IPS-20b (cell line): ENCODE results near the gene CRBN.

ENCODE experiments used
- H3K27ac ChIP-seq: one replicate; pipeline ENCODE4 v1.5.1; 2013; ENCODE audit warnings: low read length
- H3K27me3 ChIP-seq: 2 replicates; pipeline ENCODE4 v1.6.1; 2013; ENCODE audit warnings: mild to moderate bottlenecking, low read length, inconsistent platforms; ENCODE audit not compliant: insufficient read depth
- H3K36me3 ChIP-seq: 2 replicates; pipeline ENCODE4 v1.6.1; 2013; ENCODE audit warnings: low read depth, mild to moderate bottlenecking, inconsistent platforms, low read length, moderate library complexity; ENCODE audit not compliant: insufficient read depth
- H3K4me1 ChIP-seq: 2 replicates; pipeline ENCODE4 v1.6.1; 2013; ENCODE audit warnings: mild to moderate bottlenecking, control low read depth, inconsistent platforms, low read length, moderate library complexity; ENCODE audit not compliant: insufficient read depth
- H3K4me3 ChIP-seq: 2 replicates; pipeline ENCODE4 v1.5.1; 2013; ENCODE audit warnings: mild to moderate bottlenecking, low read length, inconsistent platforms
- H3K9ac ChIP-seq: 2 replicates; pipeline ENCODE4 v1.6.1; 2013; ENCODE audit warnings: low read depth, mild to moderate bottlenecking, inconsistent platforms, low read length, moderate library complexity
- H3K9me3 ChIP-seq: 2 replicates; pipeline ENCODE4 v1.6.1; 2013; ENCODE audit warnings: mild to moderate bottlenecking, low read depth, low read length, inconsistent platforms; ENCODE audit not compliant: insufficient read depth

CRBN gene

DNA sequence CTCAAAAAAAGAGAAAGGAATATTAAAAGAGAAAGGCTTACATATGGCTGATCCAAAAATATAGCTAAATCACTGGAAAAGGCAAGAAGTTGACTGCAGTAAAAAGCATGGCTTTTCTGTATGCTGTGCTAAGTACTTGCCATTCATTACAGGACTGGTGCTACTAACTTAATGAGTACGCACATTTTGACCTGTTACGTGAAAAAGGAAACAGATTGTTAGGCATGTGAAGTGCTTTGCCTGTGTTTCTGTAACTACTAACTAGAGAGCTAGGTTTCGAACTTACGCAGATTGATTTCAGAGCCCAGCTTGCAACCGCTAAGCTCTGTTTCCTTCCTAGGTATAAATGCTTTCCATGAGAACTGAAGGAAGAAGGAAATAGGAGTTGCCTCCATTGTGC, 49.9 kb downstream of the CRBN start:
- no peak overlapping the region for H3K4me3 ChIP-seq
- H3K27ac ChIP-seq, result no peak overlapping the region
- peaks cover 44% of the 10 kb centered on the region for H3K36me3 ChIP-seq
- H3K4me1 ChIP-seq, result peaks cover 6% of the 10 kb centered on the region; the same call in 1 of the 2 replicates
- H3K27me3 ChIP-seq, result no peaks in the 10 kb centered on the region
- H3K9ac ChIP-seq, result no peak overlapping the region
- H3K9me3 ChIP-seq, result no peaks in the 10 kb centered on the region

- Histone ChIP-seq H3K4me3 (peak overlapping the region; percentile 82), H3K9me3 (no peaks in the 10 kb centered on the region), H3K27ac (peak overlapping the region; percentile 74), H3K9ac (peak overlapping the region; percentile 98), H3K36me3 (peaks cover 29% of the 10 kb centered on the region), H3K27me3 (no peaks in the 10 kb centered on the region), H3K4me1 (peaks cover 6% of the 10 kb centered on the region; the same call in 1 of the 2 replicates)
Observed at GRCh38 chr3:3127432-3128010, 52.0 kb downstream of the CRBN start.

DNA sequence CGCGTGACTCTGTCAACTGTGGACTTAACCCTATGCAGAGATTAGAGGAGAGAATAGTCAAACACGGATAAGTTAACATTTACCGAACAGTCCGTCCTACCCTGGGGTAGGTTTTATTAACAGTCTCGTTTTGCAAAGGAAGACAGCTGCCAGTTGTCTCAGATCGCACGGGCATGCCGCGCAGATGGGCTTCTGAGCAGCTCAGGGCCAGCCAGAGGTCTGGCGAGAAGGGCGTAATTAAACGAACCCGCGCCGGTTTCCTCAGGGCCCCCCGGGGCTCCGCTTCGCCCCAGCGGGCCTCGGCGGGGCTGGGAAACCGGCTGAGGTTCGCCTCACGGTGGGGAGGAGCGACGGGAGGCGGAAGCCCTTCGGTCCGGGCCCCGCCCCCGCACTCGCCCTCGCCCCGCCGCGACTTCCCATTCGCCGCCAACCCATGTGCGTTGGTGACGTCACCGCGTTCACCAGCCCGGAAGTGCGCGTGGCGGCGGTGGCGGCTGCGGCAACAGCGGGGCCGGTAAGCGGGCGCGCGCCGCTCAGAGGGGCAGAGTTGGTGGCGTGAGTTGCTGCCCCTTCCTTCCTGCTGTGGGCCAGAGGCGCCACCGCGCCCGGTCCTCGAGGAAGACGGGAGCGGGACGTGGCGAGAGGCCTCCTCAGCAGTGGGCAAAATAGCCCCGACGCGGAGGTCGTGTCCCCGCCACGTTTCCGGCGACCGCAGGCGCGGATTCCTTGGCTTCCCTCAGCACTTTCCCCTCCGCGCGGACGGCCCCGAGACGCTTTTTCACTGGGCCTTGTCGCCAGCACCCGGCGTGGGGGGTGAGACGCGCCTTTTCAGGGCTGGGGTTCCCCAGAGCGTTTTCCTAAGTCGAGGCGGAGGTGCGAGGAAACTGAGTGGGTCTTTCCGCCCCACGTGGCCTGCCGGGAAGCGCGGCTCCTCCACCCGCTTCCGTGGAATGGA, 52.7 kb downstream of the CRBN start, which contains the start of gene TRNT1:
Gene TRNT1, plus strand, starts transcription at position 464 of the 955 bp plus-strand sequence. CDS start 2,101 bp downstream, outside the sequence.
- Histone ChIP-seq H3K27ac (peak within 1 kb of the TSS; percentile 74), H3K9ac (peak within 1 kb of the TSS; percentile 98), H3K36me3 (peaks cover 29% of the 10 kb centered on the region), H3K4me3 (peak within 1 kb of the TSS; percentile 82), H3K27me3 (no peaks in the 10 kb centered on the region), H3K9me3 (no peaks in the 10 kb centered on the region), H3K4me1 (peaks cover 6% of the 10 kb centered on the region; the same call in 1 of the 2 replicates)

DNA sequence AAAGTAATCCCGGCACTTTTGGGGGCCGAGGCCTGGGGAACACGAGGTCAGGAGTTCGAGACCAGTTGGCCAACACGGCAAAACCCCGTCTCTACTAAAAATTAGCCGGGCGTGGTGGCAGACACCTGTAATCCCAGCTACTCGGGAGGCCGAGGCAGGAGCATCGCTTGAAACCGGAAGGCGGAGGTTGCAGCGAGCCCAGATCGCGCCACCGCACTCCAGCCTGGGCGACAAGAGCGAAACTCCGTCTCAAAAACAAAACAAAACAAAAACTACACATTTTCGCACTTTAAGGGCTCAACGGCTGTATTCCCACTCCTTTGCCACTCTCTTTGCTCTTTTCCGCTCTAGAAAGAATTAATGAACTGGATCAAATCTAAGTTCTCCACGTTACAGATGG, 53.5 kb downstream of the CRBN start:
- no peak overlapping the region for H3K27ac ChIP-seq
- peak overlapping the region; percentile 82 for H3K4me3 ChIP-seq
- peaks cover 24% of the 10 kb centered on the region for H3K36me3 ChIP-seq
- peak overlapping the region; percentile 64; the same call in 1 of the 2 replicates for H3K9ac ChIP-seq
- no peaks in the 10 kb centered on the region for H3K9me3 ChIP-seq
- peaks cover 6% of the 10 kb centered on the region; the same call in 1 of the 2 replicates for H3K4me1 ChIP-seq
- no peaks in the 10 kb centered on the region for H3K27me3 ChIP-seq

DNA sequence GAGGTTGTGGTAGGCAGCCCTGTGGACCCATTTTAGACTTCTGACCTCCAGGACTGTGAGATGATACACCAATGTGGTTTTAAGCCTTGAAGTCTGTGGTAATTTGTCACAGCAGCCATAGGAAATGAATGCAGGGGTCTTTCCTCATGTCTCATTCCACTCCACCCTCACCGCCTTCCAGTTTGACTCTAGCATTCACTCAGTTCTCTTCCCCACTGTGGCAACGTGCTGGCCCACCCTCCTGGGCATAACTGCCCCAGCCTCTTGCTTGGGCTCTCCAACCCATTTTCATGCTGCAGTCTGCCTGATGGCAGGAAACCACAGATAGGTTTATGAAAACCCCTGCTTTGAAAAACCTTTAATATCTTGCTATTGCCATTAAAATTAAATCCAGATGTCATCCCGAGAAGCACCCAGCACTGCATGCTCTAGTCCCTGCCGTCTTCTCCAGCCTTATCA, 60.1 kb downstream of the CRBN start:
- Histone ChIP-seq H3K36me3 (no peaks in the 10 kb centered on the region), H3K27me3 (no peaks in the 10 kb centered on the region), H3K4me1 (no peaks in the 10 kb centered on the region), H3K9ac (no peak overlapping the region), H3K9me3 (no peaks in the 10 kb centered on the region), H3K4me3 (no peak overlapping the region), H3K27ac (no peak overlapping the region)

DNA sequence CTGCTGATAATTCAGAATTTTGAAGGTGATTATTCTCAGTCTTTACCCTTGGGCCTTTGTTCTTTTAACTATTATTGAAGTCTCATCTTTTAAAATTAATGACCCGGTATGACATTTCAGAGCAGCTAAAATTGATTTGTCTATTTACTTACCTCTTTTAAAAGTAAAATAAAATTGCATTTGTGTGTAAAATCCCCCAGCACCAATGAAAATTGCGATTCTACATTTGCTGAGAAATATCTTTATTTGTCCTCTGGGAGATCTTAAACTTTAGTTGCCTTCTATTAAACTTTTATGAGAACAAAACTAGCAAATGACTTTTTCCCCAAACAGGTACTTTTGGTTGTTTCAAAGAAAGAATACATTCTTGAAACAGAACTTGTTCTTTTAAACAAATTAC, 61.8 kb downstream of the CRBN start:
- Histone ChIP-seq H3K4me1 (no peaks in the 10 kb centered on the region), H3K36me3 (no peaks in the 10 kb centered on the region), H3K27ac (no peak overlapping the region), H3K4me3 (no peak overlapping the region), H3K9ac (no peak overlapping the region), H3K27me3 (no peaks in the 10 kb centered on the region), H3K9me3 (no peaks in the 10 kb centered on the region)

GRCh38 chr3:3113042-3113709, 66.3 kb downstream of the CRBN start:
- H3K4me3 ChIP-seq, result no peak overlapping the region
- no peak overlapping the region for H3K9ac ChIP-seq
- H3K4me1 ChIP-seq, result 0 out of 2 replicates have a peak, but pooled peaks cover 6% of the 10 kb centered on the region
- no peaks in the 10 kb centered on the region for H3K27me3 ChIP-seq
- no peaks in the 10 kb centered on the region for H3K9me3 ChIP-seq
- H3K27ac ChIP-seq, result no peak overlapping the region
- no peaks in the 10 kb centered on the region for H3K36me3 ChIP-seq

DNA sequence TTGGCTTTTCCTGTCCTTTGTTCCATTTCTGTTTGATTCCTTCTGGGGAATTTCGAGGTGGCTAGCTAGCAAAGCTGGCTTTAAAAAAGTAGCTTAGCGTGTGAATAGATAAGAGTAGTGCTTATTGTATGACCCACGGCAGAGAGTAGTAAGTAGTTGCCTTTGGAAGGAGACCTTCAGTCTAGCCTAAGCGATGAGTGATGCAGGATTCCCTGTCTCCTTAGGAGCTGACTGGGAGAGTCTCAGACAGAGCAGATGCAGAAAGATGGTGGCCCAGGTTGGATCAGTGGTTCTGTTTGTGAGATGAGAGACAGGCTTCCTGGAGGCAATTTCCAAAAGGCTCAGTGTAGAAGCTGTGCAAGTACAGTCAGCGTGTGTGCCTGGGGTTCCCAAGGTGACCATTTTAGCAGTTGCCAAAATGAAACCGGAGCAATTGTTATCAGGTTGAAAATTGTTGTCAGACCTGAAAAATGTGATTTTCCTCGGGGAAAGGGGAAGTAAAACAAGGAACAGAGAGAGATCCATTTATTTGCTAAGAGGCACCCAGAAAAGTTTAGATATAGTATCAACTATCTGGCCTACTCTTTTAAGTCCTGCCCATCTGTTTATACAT, 68.6 kb downstream of the CRBN start:
- H3K27ac ChIP-seq, result no peak overlapping the region
- no peaks in the 10 kb centered on the region for H3K36me3 ChIP-seq
- H3K9ac ChIP-seq, result no peak overlapping the region

GRCh38 chr3:3110299-3110630, 69.2 kb downstream of the CRBN start, which contains the start of gene IL5RA:
Gene IL5RA, minus strand, starts transcription at chr3:3110374. Its CDS starts 5,390 bp downstream, at chr3:3104984.
- Histone ChIP-seq H3K9ac (no peak within 1 kb of the TSS), H3K4me3 (no peak within 1 kb of the TSS)

More for the DNA sequence above, 68.6 kb downstream of the CRBN start:
- Histone ChIP-seq H3K9me3 (no peaks in the 10 kb centered on the region), H3K27me3 (no peaks in the 10 kb centered on the region), H3K4me3 (no peak overlapping the region), H3K4me1 (0 out of 2 replicates have a peak, but pooled peaks cover 6% of the 10 kb centered on the region)

DNA sequence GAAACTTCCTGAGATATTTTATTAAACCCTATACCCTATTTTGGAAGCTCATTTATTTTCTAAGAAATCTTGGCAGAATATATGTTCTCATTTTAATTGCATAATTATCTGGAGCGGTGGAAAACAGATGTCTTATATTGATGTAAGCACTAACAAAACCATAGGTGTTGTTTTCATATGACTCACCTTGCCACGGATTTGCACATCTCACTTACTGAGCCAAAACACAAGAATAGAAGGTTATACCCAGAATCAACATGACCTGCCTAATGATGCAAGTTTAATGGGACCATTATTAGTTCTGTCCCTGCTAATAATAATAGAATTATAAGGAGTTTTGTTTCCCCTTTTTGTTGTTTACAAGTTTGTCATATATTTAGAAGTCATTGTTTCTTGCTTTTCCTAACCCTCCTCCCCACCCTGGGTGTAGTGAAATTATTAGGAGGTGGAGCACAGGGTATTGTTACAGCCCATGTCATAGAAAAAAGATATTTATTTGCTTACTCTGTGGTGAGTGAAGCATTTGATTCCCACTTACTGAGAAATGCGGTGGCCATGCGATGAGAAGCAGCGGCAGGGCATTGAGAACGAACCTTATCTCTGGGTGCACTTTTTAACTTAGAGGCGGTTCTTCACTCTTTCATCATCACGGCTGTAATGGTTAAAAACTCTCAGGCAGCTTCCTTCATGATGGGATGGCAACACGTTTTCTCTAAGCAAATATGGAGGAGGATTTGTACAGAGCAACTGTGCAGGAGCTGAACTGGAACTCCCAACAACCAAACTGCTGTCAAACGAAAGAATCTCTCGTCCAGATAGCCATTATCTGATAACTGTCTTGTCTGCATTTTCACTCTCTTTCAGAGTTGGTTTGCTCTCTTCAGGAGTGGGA, 69.8 kb downstream of the CRBN start:
- no peak overlapping the region for H3K9ac ChIP-seq

More at GRCh38 chr3:3110299-3110630, 69.2 kb downstream of the CRBN start, which contains the start of gene IL5RA:
- 0 out of 2 replicates have a peak, but pooled peaks cover 11% of the 10 kb centered on the region for H3K4me1 ChIP-seq
- no peak within 1 kb of the TSS for H3K27ac ChIP-seq
- H3K27me3 ChIP-seq, result no peaks in the 10 kb centered on the region
- H3K36me3 ChIP-seq, result no peaks in the 10 kb centered on the region
- H3K9me3 ChIP-seq, result no peaks in the 10 kb centered on the region

More for the DNA sequence above, 69.8 kb downstream of the CRBN start:
- Histone ChIP-seq H3K27me3 (no peaks in the 10 kb centered on the region), H3K9me3 (no peaks in the 10 kb centered on the region), H3K4me1 (0 out of 2 replicates have a peak, but pooled peaks cover 11% of the 10 kb centered on the region), H3K4me3 (no peak overlapping the region), H3K36me3 (no peaks in the 10 kb centered on the region), H3K27ac (no peak overlapping the region)
